ENCODE results near the gene TBX10.

DNA sequence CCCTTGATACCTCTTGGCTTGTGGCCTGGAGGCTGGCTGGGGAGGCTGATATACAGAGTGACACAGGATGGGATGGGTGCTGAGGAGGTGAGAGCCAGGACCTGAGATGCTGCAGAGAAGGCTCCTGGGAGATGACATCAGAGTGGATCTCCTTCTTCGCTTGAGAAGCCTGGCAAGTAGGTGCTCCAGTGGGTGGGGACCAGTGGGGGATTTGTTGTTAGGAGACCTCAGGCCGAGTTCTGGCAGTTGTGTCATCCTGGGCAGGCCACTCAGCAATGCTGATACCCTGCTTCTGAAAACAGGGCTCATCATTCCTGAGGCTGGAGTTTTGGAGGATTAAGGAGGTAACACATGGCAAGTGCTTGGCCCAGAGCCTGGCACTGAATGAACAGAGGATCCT lies 34.7 kb downstream of the TBX10 start:
- TF ChIP-seq, protein P1, sequence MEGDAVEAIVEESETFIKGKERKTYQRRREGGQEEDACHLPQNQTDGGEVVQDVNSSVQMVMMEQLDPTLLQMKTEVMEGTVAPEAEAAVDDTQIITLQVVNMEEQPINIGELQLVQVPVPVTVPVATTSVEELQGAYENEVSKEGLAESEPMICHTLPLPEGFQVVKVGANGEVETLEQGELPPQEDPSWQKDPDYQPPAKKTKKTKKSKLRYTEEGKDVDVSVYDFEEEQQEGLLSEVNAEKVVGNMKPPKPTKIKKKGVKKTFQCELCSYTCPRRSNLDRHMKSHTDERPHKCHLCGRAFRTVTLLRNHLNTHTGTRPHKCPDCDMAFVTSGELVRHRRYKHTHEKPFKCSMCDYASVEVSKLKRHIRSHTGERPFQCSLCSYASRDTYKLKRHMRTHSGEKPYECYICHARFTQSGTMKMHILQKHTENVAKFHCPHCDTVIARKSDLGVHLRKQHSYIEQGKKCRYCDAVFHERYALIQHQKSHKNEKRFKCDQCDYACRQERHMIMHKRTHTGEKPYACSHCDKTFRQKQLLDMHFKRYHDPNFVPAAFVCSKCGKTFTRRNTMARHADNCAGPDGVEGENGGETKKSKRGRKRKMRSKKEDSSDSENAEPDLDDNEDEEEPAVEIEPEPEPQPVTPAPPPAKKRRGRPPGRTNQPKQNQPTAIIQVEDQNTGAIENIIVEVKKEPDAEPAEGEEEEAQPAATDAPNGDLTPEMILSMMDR (conservative IDR thresholded peaks at IDR 0.05 in 1 of 2, IDR thresholded peaks at IDR 0.05 in 1 of 2; ENCODE audit: extremely low read depth in 1 of 2, insufficient read depth in 1 of 2, low read depth in 1 of 2, low read length in 2 of 2): no peak
- TF ChIP-seq EZH2 (IDR thresholded peaks at IDR 0.05; ENCODE audit: borderline replicate concordance, low read length): no peak
